ENCODE measurements around the gene KCND3.

KCND3 gene

GRCh38 chr1:111956155-111956771, 33.2 kb downstream of the KCND3 start:
- DNase-seq, result no peak

GRCh38 chr1:111955755-111956154, 33.7 kb downstream of the KCND3 start:
- DNase-seq, result no peak

- no peak for DNase-seq
Observed at GRCh38 chr1:111953797-111954196, 35.7 kb downstream of the KCND3 start.

- no peak for DNase-seq
Observed at GRCh38 chr1:111952125-111952657, 37.3 kb downstream of the KCND3 start.

- no peak for DNase-seq
Observed at GRCh38 chr1:111948209-111949171, 41.0 kb downstream of the KCND3 start.

- DNase-seq, result no peak
Observed at GRCh38 chr1:111943846-111944749, 45.4 kb downstream of the KCND3 start.

- no peak for DNase-seq
Observed at GRCh38 chr1:111943066-111943465, 46.4 kb downstream of the KCND3 start.

- no peak for DNase-seq
Observed at GRCh38 chr1:111938536-111938935, 50.9 kb downstream of the KCND3 start.

GRCh38 chr1:111938123-111938522, 51.3 kb downstream of the KCND3 start:
- no peak for DNase-seq

GRCh38 chr1:111937147-111937725, 52.2 kb downstream of the KCND3 start:
- DNase-seq, result no peak

GRCh38 chr1:111934106-111934852, 55.2 kb downstream of the KCND3 start:
- DNase-seq, result no peak

GRCh38 chr1:111930356-111930755, 59.1 kb downstream of the KCND3 start:
- no peak for DNase-seq

- no peak for DNase-seq
Observed at GRCh38 chr1:111928531-111928930, 60.9 kb downstream of the KCND3 start.

- no peak for DNase-seq
Observed at GRCh38 chr1:111927652-111928051, 61.8 kb downstream of the KCND3 start.

GRCh38 chr1:111924786-111925185, 64.7 kb downstream of the KCND3 start:
- no peak for DNase-seq

- no peak for DNase-seq
Observed at GRCh38 chr1:111923766-111924165, 65.7 kb downstream of the KCND3 start.

- DNase-seq, result no peak
Observed at GRCh38 chr1:111921948-111922347, 67.5 kb downstream of the KCND3 start.

- DNase-seq, result no peak
Observed at GRCh38 chr1:111920221-111921024, 69.0 kb downstream of the KCND3 start.

- DNase-seq, result no peak
Observed at GRCh38 chr1:111911776-111912515, 77.5 kb downstream of the KCND3 start.

- no peak for DNase-seq
Observed at GRCh38 chr1:111911061-111911460, 78.4 kb downstream of the KCND3 start.
